Bronchial epithelial cell (primary cell): ENCODE data around the gene TMPRSS3. TPM values are rescaled to one million over a fixed set of nuclear protein-coding genes. Genes with fewer than 3 reads are reported as not detected.

Experiments
- DNase-seq: peaks from one replicate; pipeline ENCODE4 v3.0.0-alpha.2; 2010; ENCODE audit warnings: low read depth
- FAIRE-seq: peaks from 2 replicates; lab custom pipeline; 2011; peaks lifted over from hg19 to GRCh38; lab: Jason Lieb, UNC
- H3K27me3 ChIP-seq: 2 replicates; pipeline ENCODE4 v1.5.1; 2011; ENCODE audit warnings: low read length; ENCODE audit not compliant: control insufficient read depth, insufficient read depth
- H3K36me3 ChIP-seq: 2 replicates; pipeline ENCODE4 v1.5.1; 2011; ENCODE audit warnings: low read length; ENCODE audit not compliant: control insufficient read depth, insufficient read depth
- H3K4me3 ChIP-seq: 2 replicates; pipeline ENCODE4 v1.5.1; 2011; ENCODE audit warnings: mild to moderate bottlenecking, low read depth, low read length, control low read depth
- CTCF ChIP-seq: IDR thresholded peaks from 2 replicates; pipeline ENCODE4 v1.5.1; 2011; ENCODE audit warnings: mild to moderate bottlenecking, moderate library complexity, low read length, control low read depth, inconsistent platforms; ENCODE audit not compliant: insufficient read depth, severe bottlenecking
- total RNA-seq: library from RNA; depleted of rRNA; stranded (reverse); fragments of >200 nt; gene quantifications from 2 replicates; pipeline ENCODE4 v1.2.1, GENCODE V29; 2014

The TMPRSS3 gene
- total RNA-seq, 1 donor from 2014 or later = under 0.01 TPM

- H3K27me3 ChIP-seq = peaks cover 4% of the 10 kb centered on the region
- FAIRE-seq (no peak), DNase-seq (no peak)
- no peak for TF ChIP-seq CTCF
- H3K4me3 ChIP-seq = no peak overlapping the region
- no peaks in the 10 kb centered on the region for H3K36me3 ChIP-seq
Measured at GRCh38 chr21:42426876-42427480, 31.1 kb upstream of the TMPRSS3 start.

GRCh38 chr21:42426424-42426823 lies 30.6 kb upstream of the TMPRSS3 start:
- FAIRE-seq (no peak), DNase-seq (no peak)
- no peak for TF ChIP-seq CTCF
- Histone ChIP-seq H3K27me3 (peaks cover 4% of the 10 kb centered on the region), H3K36me3 (no peaks in the 10 kb centered on the region), H3K4me3 (no peak overlapping the region)

- FAIRE-seq (no peak), DNase-seq (no peak)
- no peak for TF ChIP-seq CTCF
- H3K36me3 ChIP-seq = no peaks in the 10 kb centered on the region
- peaks cover 4% of the 10 kb centered on the region for H3K27me3 ChIP-seq
- H3K4me3 ChIP-seq = no peak overlapping the region
Measured at GRCh38 chr21:42425591-42425990, 29.7 kb upstream of the TMPRSS3 start.

- no peak overlapping the region for H3K4me3 ChIP-seq
- TF ChIP-seq CTCF = no peak
- peaks cover 4% of the 10 kb centered on the region for H3K27me3 ChIP-seq
- DNase-seq (no peak), FAIRE-seq (no peak)
- no peaks in the 10 kb centered on the region for H3K36me3 ChIP-seq
Measured at GRCh38 chr21:42424914-42425541, 29.2 kb upstream of the TMPRSS3 start.

GRCh38 chr21:42423685-42424084 lies 27.8 kb upstream of the TMPRSS3 start:
- FAIRE-seq = no peak
- Histone ChIP-seq H3K27me3 (peaks cover 4% of the 10 kb centered on the region), H3K4me3 (no peak overlapping the region), H3K36me3 (no peaks in the 10 kb centered on the region)
- DNase-seq = no peak
- no peak for TF ChIP-seq CTCF
